Measurements from ENCODE around the gene SDR42E2. TPM values are rescaled to one million over a fixed set of nuclear protein-coding genes. Genes with fewer than 3 reads are reported as not detected.

Gene SDR42E2
- total and polyA plus RNA-seq, 2 of the 8 experiments (the other 6 are each of a cell fraction or from before 2014, with no cell fraction given): 0.08 TPM; not detected in 1

DNA sequence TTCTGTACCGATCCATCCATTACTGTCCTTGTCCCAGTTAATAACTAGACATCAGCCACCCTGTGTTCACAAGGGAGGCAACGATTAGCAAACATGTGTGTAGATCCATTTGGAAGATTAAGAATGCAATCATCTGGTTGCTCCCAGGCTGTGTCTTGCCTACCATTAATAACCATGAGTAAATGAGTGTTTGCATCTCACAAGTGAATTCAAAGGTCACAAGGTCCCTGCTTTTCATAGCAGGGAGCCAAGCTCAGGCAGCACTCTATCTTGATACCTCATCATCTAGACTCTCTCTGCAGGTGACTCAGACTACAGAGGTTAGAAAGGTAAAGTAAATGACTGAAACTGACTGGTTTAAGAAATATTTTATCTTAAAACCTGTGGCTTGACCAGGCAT, 44.7 kb upstream of the SDR42E2 start:
- H4K8ac ChIP-seq (ENCODE audit: extremely low read depth, insufficient read depth, low read length): no peak overlapping the region
- no peaks in the 10 kb centered on the region for H3K9me3 ChIP-seq (ENCODE audit: insufficient read depth in 2 of 2, low read depth in 1 of 2, low read length in 1 of 2)
- H2AK5ac ChIP-seq (ENCODE audit: low read depth, low read length): no peak overlapping the region
- H2BK120ac ChIP-seq (replicated peaks; ENCODE audit: low read depth, low read length): no peak overlapping the region
- H2BK20ac ChIP-seq (ENCODE audit: low read length): no peak overlapping the region
- H3K27me3 ChIP-seq (replicated peaks in 1 of 4; ENCODE audit: control insufficient read depth in 3 of 4, extremely low read depth in 1 of 4, insufficient read depth in 3 of 4, low read length in 3 of 4): no peaks in the 10 kb centered on the region
- no peaks in the 10 kb centered on the region; the same call in 1 of the 2 replicates for H3K23me2 ChIP-seq (ENCODE audit: low read depth, low read length)
- no peak overlapping the region for H2BK12ac ChIP-seq (ENCODE audit: low read depth, low read length)
- H3K4me2 ChIP-seq (ENCODE audit: insufficient read depth in 1 of 2, low read depth in 2 of 2, low read length in 2 of 2): no peak overlapping the region
- FAIRE-seq: no peak
- H2BK5ac ChIP-seq (ENCODE audit: low read depth, low read length): no peak overlapping the region
- no peak overlapping the region for H3K18ac ChIP-seq (ENCODE audit: extremely low read depth, low read length)
- H3K4ac ChIP-seq (replicated peaks; ENCODE audit: insufficient read length, low read depth, low read length): no peak overlapping the region
- WGBS, 2 experiments (ENCODE audit: extremely low coverage in 1 of 2, insufficient coverage in 1 of 2, insufficient read length in 1 of 2, insufficient replicate concordance in 2 of 2, low coverage in 1 of 2, low lambda C conversion rate in 2 of 2, missing lambda C conversion rate in 1 of 2): 88% methylated on average over 2 of the region's 2 CpGs; no CpG with 5 or more reads in 1 of the 2 experiments
- ChIA-PET CTCF (ENCODE audit: partially characterized antibody) (interaction anchor here (0.6 to 2.2 kb wide), 6 partner anchors 12 to 71 kb away, joined by 3 to 11 read pairs (median 3); no protein-coding TSS in a partner anchor), POLR2A (ENCODE audit: partially characterized antibody) (no interaction called here)
- H4K5ac ChIP-seq (ENCODE audit: insufficient read length, low read depth, low read length): no peak overlapping the region
- no peaks in the 10 kb centered on the region for H4K20me1 ChIP-seq (replicated peaks in 1 of 2; ENCODE audit: control insufficient read depth in 1 of 2, insufficient read depth in 2 of 2, low read length in 2 of 2)
- no peak overlapping the region for H2AFZ ChIP-seq (ENCODE audit: low read length)
- DNase-seq (ENCODE audit: low read depth in 1 of 2, low spot score in 2 of 2): no peak
- no peak overlapping the region for H3K27ac ChIP-seq (ENCODE audit: low read depth, low read length)
- no peak overlapping the region for H3K9ac ChIP-seq (replicated peaks in 1 of 4; ENCODE audit: extremely low read depth in 1 of 4, low read depth in 3 of 4, low read length in 3 of 4)
- H3K4me1 ChIP-seq (replicated peaks in 1 of 4; ENCODE audit: control insufficient read depth in 3 of 4, insufficient read depth in 4 of 4, low read length in 3 of 4): no peaks in the 10 kb centered on the region
- no peak overlapping the region for H3K23ac ChIP-seq (ENCODE audit: insufficient read length)
- no peaks in the 10 kb centered on the region for H3K79me2 ChIP-seq (ENCODE audit: control insufficient read depth in 1 of 2, insufficient read depth in 2 of 2, low read length in 2 of 2)
- H3K56ac ChIP-seq (replicated peaks; ENCODE audit: insufficient read length, low read depth, low read length): no peak overlapping the region
- H3K36me3 ChIP-seq (ENCODE audit: control insufficient read depth in 2 of 4, insufficient read depth in 4 of 4, low read length in 3 of 4): no peaks in the 10 kb centered on the region
- no peaks in the 10 kb centered on the region for H3K79me1 ChIP-seq (ENCODE audit: low read depth, low read length)
- no peak overlapping the region for H4K91ac ChIP-seq (replicated peaks; ENCODE audit: insufficient read length, low read length)
- H2BK15ac ChIP-seq (ENCODE audit: low read length): no peak overlapping the region
- no peak overlapping the region for H3K14ac ChIP-seq (ENCODE audit: insufficient read length)
- no peak overlapping the region for H3K4me3 ChIP-seq (ENCODE audit: extremely low read depth in 1 of 4, insufficient read depth in 2 of 4, low read depth in 3 of 4, low read length in 4 of 4)
- TF ChIP-seq BACH1 (IDR thresholded peaks at IDR 0.05; ENCODE audit: low read length) (no peak), NANOG (IDR thresholded peaks at IDR 0.05; ENCODE audit: insufficient read depth, low read depth, low read length, poor library complexity, severe bottlenecking) (no peak), JUN (IDR thresholded peaks at IDR 0.05; ENCODE audit: low read depth, low read length) (no peak), HDAC2 (IDR thresholded peaks at IDR 0.05; ENCODE audit: borderline replicate concordance in 1 of 2, low read depth in 2 of 2, low read length in 2 of 2) (no peak), SIRT6 (IDR thresholded peaks at IDR 0.05; ENCODE audit: low read length) (no peak), TEAD4 (IDR thresholded peaks at IDR 0.05; ENCODE audit: low read depth, low read length) (no peak), JUND (IDR thresholded peaks at IDR 0.05; ENCODE audit: low read length) (no peak), PHF8 (conservative IDR thresholded peaks at IDR 0.05; ENCODE audit: low read depth, low read length) (no peak), HDAC6 (IDR thresholded peaks at IDR 0.05; ENCODE audit: low read depth, low read length) (no peak), NRF1 (IDR thresholded peaks at IDR 0.05; ENCODE audit: low read depth, low read length) (no peak)
- TF ChIP-seq, protein P1, sequence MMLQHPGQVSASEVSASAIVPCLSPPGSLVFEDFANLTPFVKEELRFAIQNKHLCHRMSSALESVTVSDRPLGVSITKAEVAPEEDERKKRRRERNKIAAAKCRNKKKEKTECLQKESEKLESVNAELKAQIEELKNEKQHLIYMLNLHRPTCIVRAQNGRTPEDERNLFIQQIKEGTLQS (IDR thresholded peaks at IDR 0.05; ENCODE audit: insufficient read depth, low read depth, low read length): no peak
